NT2/D1 (cell line): ENCODE data around the gene NR3C2.

Experiments
- DNase-seq: peaks from one replicate; pipeline ENCODE4 v3.0.0-alpha.2; 2011; ENCODE audit warnings: low read depth, low spot score
- H3K27me3 ChIP-seq: 2 replicates; pipeline ENCODE4 v1.6.0; 2011; ENCODE audit warnings: mild to moderate bottlenecking; ENCODE audit not compliant: insufficient read length, insufficient read depth
- H3K36me3 ChIP-seq: 2 replicates; pipeline ENCODE4 v1.6.1; 2011; ENCODE audit warnings: mild to moderate bottlenecking, low read length, mixed read lengths; ENCODE audit not compliant: insufficient read depth, insufficient read length
- H3K4me1 ChIP-seq: 2 replicates; pipeline ENCODE4 v1.5.1; 2011; ENCODE audit not compliant: insufficient read depth, insufficient read length
- H3K4me3 ChIP-seq: 2 replicates; pipeline ENCODE4 v1.5.1; 2011; ENCODE audit warnings: low read depth; ENCODE audit not compliant: insufficient read length
- H3K9ac ChIP-seq: 2 replicates; pipeline ENCODE4 v1.6.0; 2011; ENCODE audit warnings: low read depth; ENCODE audit not compliant: insufficient read length
- H3K9me3 ChIP-seq: 2 replicates; pipeline ENCODE4 v1.5.1; 2011; ENCODE audit warnings: mild to moderate bottlenecking, low read length; ENCODE audit not compliant: insufficient read depth
- SUZ12 ChIP-seq: IDR thresholded peaks from 2 replicates; pipeline ENCODE4 v1.6.1; 2011; ENCODE audit not compliant: insufficient read length, insufficient read depth; ENCODE audit errors: extremely low read depth
- YY1 ChIP-seq: IDR thresholded peaks from 2 replicates; pipeline ENCODE4 v1.6.1; 2011; ENCODE audit not compliant: insufficient read length, insufficient read depth
- ZNF274 ChIP-seq: IDR thresholded peaks from 2 replicates; pipeline ENCODE4 v1.6.1; 2011; ENCODE audit warnings: mild to moderate bottlenecking, low read depth, low read length

Gene NR3C2

DNA sequence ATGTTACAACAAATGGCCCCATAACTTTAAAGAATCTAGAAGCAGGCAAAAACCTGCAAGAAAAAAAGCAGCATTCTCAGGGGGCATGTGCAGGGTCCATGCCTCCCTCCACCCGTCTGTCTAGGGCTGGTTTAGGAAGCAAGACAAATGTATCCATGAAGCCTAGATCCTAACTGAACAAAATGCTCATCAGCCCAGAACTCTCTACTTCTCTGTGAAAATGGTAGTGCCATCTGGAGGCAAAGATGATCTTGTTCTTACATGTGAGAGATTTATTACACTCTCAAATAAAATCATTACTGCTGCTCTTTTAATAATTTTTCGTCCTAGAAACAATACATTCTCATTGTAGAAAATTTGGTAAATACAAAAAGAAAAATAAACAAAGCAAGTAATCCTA, 26.7 kb downstream of the NR3C2 start:
- Histone ChIP-seq H3K4me3 (no peak overlapping the region), H3K9ac (no peak overlapping the region), H3K27me3 (no peaks in the 10 kb centered on the region), H3K4me1 (no peaks in the 10 kb centered on the region), H3K9me3 (no peaks in the 10 kb centered on the region), H3K36me3 (no peaks in the 10 kb centered on the region)
- TF ChIP-seq SUZ12 (no peak), YY1 (no peak), ZNF274 (no peak)
- DNase-seq = no peak

GRCh38 chr4:148412460-148412994, 29.7 kb downstream of the NR3C2 start:
- no peak for TF ChIP-seq ZNF274
- no peak for TF ChIP-seq SUZ12
- TF ChIP-seq YY1 = no peak
- Histone ChIP-seq H3K9me3 (no peaks in the 10 kb centered on the region), H3K27me3 (no peaks in the 10 kb centered on the region), H3K36me3 (no peaks in the 10 kb centered on the region), H3K4me3 (no peak overlapping the region), H3K9ac (no peak overlapping the region), H3K4me1 (no peaks in the 10 kb centered on the region)
- DNase-seq = no peak

DNA sequence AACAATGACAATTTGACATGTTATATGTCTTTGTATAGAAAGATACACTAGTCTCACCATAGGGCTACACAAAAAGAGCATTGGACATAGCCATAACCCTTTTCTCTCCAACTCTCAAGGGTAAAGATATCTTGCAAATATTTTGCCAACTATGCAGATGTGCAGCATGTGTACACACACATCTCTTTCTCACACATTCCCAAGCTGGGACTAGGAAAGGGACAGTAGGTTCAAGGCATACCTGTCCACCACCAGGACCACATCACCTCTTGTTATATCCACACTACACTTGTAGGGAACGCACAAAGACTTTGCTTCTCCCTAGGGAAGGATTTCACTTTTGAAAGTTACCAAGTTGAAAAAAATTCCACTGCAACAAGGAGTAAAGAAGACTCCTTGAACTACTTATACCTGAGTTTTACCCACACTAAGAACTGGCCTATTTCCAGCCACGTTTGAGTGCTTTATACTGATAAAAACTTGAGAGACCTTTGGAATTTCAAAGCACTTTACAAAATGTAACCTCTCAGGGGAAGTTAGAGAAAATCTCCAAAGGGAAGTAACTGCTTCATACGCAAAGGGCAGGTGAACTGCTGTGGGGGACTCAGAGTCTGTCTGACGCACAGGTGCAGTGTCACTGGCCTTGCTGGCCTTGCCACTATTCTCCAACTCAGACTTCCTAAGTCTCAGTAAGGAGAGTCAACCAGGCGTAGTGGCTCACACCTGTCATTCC, 36.9 kb downstream of the NR3C2 start:
- Histone ChIP-seq H3K4me1 (no peaks in the 10 kb centered on the region), H3K4me3 (no peak overlapping the region), H3K9me3 (no peaks in the 10 kb centered on the region), H3K27me3 (no peaks in the 10 kb centered on the region), H3K9ac (no peak overlapping the region), H3K36me3 (no peaks in the 10 kb centered on the region)
- TF ChIP-seq SUZ12 (no peak), ZNF274 (no peak), YY1 (no peak)
- no peak for DNase-seq

GRCh38 chr4:148398988-148399387, 43.2 kb downstream of the NR3C2 start:
- no peaks in the 10 kb centered on the region for H3K27me3 ChIP-seq
- no peak for DNase-seq
- TF ChIP-seq SUZ12 (no peak), ZNF274 (no peak), YY1 (no peak)
- no peaks in the 10 kb centered on the region; the same call in 1 of the 2 replicates for H3K9me3 ChIP-seq
- no peaks in the 10 kb centered on the region for H3K4me1 ChIP-seq
- H3K36me3 ChIP-seq = no peaks in the 10 kb centered on the region
- no peak overlapping the region for H3K4me3 ChIP-seq
- no peak overlapping the region for H3K9ac ChIP-seq

DNA sequence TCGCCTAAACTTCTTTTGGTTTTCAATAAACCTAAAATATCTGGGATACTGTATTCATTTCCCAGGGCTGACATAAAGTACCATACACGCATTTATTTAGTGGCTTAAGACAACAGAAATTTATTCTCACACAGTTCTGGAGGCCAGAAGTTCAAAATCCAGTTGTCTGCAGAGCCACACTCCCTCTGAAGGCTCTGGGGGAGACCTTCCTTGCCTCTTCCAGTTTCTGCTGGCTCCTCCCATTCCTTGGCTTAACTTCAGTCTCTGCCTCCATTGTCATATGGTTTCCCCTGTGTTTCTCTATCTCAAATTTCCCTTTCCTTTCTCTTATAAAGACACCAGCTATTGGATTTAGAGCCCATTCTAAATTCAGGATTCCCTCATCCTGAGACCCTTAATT, 44.4 kb downstream of the NR3C2 start:
- H3K9me3 ChIP-seq = no peaks in the 10 kb centered on the region; the same call in 1 of the 2 replicates
- H3K4me3 ChIP-seq = no peak overlapping the region
- no peaks in the 10 kb centered on the region for H3K4me1 ChIP-seq
- no peak for TF ChIP-seq YY1
- no peak for TF ChIP-seq ZNF274
- no peak for TF ChIP-seq SUZ12
- no peaks in the 10 kb centered on the region for H3K27me3 ChIP-seq
- no peak for DNase-seq
- H3K36me3 ChIP-seq = no peaks in the 10 kb centered on the region
- H3K9ac ChIP-seq = no peak overlapping the region

DNA sequence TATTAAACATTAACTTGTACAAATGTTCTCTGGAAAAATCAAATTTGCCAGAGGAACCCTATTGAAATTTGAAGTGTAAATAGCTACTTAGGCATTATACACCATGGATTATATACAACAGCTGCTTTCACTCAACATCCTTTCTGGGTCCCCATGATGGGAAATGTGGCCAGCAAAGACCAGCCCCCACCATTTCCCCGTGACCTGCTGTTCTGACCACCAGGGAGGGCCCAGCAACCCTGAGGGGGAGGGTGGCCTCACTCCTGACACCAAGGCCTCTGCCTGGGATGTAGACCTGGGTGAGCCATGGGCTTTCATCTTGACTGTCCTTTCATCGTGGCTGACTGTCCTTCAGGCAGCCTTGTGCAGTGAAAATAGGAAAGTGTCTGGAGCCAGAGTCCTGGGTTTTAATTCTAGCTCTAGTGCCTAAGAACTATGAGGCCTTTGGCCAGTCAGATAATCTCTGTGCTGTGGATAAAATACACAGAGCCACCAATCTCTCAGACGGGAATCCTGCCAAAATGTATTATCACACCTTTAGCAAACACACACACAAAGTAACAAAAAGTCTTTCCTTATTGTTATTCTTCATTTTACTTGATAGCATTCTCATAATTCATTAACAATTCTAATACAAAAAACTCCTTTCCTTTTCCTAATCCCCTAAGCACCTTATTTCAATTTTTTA, 45.1 kb downstream of the NR3C2 start:
- Histone ChIP-seq H3K4me1 (no peaks in the 10 kb centered on the region), H3K9ac (no peak overlapping the region), H3K9me3 (no peaks in the 10 kb centered on the region; the same call in 1 of the 2 replicates), H3K36me3 (no peaks in the 10 kb centered on the region), H3K27me3 (no peaks in the 10 kb centered on the region), H3K4me3 (no peak overlapping the region)
- no peak for DNase-seq
- no peak for TF ChIP-seq SUZ12
- TF ChIP-seq ZNF274 = no peak
- TF ChIP-seq YY1 = no peak

DNA sequence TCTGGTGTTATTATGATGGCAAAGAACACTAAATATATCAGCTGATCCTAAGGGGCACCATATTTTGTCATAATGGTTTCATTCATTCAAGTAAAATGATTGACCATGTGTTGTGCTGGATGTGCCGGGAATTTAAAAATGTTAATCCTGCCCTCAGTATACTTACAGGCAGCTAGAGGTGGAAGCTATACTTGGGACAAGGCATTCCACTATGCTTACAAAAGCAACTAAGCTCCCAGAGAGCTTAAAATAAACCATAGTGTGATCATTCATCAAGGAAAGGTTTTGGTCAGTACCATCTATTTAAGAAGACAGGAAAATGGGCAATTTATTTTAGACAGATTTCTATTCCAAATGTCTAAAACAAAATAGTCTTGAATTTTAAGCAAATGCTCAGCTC, 46.4 kb downstream of the NR3C2 start:
- no peaks in the 10 kb centered on the region for H3K27me3 ChIP-seq
- TF ChIP-seq YY1 (no peak), SUZ12 (no peak), ZNF274 (no peak)
- H3K4me3 ChIP-seq = no peak overlapping the region
- H3K9ac ChIP-seq = no peak overlapping the region
- no peaks in the 10 kb centered on the region; the same call in 1 of the 2 replicates for H3K9me3 ChIP-seq
- H3K4me1 ChIP-seq = no peaks in the 10 kb centered on the region
- no peaks in the 10 kb centered on the region for H3K36me3 ChIP-seq
- no peak for DNase-seq
